ELR (cell line): ENCODE measurements around the gene RUBCN.
A peak's percentile ranks its signal among the peaks of the same experiment; 100 is the strongest.

Experiments used
- DNase-seq: peaks from one replicate; pipeline ENCODE4 v3.0.0-alpha.2; 2015; ENCODE audit warnings: low read depth

Gene RUBCN

DNA sequence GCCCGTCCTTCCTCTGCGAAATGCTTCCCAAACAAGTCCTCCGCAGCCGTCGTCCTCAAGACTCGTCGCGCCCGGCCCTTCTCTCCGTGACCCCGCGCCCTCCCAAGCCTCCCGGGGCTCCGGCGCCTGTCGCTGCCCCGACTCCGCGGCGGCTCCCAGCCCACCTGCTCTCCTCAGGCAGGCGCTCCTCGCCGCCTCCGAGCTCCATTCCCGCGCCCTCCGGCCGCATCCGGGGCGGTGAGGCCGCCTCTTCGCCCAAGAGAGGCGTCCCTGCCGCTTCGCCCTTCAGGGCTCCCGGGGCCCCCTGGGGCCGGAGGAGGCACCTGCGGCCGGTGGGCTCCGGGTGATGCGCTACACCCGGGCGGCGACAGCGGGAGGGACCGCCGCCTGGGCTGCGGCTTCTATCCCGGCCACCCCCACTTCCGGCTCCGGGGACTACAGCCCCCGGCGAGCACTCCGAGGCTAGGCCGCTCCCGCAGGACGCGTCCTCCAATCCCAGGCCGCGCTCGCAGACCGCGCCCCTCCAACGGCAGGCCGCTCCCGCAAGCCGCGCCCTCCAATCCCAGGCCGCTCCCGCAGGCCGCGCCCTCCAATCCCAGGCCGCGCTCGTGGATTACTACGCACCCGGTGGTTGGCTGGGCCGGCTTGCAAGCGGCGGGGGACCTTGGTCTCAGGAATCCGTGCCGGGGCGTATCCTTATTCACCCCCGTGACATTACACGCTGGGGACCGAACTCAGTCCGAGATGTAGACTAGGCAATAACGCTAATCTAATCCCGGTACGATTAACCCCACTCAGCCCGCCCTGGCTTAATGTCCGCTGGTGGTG is at the start of gene RUBCN:
Gene RUBCN, minus strand, starts transcription at position 414 of the 828 bp plus-strand sequence. Its CDS starts 185 bp downstream, at position 229.
- DNase-seq = peak; percentile 97

DNA sequence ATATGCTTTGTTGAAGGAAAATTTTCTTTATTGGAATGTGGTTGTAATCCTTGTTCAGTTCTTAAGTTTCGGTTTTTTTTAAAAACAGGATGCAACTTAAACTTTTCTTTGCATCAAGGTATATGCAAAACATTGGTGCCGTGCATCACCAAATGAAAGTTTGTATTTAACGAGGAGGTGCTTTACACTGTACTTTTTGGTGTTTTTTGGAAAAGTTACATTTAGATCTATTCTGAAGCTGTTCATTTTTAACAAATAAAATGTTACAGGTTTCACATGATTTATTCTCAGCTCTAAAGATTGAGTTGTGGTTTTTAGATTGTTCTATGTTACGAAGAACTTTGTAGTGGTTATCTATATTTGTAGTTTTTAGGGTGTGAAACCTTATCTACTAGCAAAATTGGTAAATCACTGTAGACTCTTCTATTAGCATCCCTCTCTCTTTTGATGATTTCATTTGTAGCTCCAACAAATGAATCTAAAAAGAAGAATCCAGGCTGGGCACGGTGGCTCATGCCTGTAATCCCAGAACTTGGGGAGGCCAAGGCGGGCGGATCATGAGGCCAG is 47.4 kb upstream of the RUBCN start:
- no peak for DNase-seq

DNA sequence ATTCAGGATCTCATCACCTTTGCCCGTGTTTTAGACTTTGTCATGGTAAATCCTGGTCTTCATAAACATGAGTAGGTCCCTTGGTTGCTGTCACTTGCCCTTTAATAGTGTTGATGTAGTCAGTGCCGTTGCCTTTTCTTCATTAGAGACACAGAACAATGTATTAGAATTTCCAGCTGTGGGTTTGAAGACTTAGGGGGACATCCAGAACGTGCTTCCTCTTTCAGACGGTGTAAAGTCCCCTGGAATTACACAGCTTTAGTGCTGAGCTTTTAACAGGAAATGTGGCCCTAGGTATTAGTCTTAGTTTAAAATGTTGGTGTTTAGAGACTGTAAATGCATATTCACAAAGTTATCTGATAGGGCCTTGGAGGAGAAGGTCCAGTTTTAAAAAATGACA is 45.5 kb upstream of the RUBCN start:
- DNase-seq = no peak

DNA sequence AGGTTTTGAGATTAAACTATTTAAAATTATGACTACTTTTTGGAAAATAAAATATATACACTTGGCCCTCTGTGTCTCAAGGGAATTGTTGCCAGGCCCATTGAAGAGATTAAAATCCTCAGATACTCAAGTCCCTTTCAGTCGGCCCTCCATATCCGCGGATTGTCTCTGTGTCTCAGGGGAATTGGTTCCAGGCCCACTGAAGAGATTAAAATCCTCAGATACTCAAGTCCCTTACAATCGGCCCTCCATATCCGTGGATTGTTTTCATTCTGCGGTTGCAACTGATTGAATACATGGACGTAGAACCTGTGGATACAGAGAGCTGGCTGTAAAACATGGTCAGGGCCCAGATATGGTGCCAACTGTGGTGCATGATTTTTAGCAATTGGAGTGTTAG is 38.6 kb upstream of the RUBCN start:
- DNase-seq = no peak

DNA sequence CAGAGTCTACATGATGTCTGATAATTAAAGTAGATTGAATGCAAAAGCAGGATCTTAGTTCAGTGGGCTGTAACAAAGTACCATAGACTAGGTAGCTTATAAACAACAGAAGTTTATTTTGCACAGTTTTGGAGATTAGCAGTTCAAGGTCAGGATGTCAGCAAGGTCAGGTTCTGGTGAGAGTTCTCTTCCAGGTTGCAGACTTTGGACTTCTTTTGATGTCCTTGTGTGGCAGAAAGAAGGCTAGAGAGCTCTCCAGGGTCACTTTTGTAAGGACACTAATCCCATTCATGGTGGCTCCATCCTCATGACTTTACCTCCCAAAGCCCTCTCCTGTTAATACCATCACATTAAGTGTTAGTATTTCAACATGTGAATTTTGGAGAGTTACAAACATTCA is 25.1 kb upstream of the RUBCN start:
- no peak for DNase-seq

DNA sequence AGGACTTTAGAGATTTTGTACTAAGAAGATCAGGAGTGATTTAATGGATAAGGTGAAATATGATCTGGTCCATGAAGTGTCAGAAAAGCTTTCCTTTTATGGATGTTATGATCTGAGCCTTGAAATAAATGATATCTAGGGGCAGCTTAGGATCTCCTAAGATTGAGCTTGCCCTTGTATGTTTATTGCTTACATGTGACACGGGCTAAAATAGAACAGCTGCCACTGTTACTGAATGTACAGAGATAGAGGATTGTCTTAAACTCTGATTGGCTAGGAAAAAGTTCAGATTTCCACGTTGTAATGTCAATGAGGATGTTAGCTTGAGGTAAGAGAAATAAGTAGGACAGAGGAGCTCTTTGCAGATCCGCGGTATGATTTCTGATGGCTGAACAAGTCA is 21.8 kb upstream of the RUBCN start:
- no peak for DNase-seq

DNA sequence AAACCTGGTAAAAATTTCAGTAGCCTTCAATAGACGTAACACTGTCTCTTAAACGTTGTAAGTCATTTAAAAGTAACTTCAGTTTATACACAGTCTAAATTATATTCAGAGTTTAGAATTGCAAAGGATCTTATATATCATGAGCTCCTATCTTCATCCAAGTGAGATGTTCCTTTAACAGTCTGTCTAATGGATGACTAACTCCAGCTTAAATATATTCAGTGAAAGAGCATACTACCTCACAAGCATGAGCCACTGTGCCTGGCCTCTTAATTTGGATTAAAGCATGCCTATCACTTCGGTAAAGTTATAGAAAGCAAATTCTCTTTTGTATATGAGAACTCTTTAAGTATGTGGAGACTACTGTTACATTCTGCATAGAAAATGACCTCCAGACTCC is 20.0 kb upstream of the RUBCN start:
- DNase-seq = no peak

DNA sequence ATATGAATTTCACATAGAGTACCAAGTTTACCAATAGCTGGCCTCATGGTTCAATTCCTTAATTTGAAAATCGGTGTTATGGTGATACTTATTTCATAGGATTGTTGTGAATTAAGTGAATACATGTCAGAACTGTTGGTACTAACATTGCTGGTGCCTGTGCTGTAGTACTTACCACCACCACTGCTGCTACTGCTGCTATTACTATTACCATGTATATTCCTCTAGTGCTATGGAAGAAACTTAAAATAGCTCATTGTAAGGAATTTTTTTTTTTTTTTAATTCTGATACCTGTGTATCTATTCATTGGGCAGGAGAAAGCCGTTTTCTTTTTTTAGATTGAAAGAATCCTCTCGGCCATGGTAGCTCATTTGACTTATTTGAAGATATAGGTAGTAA is 16.6 kb upstream of the RUBCN start:
- peak; percentile 43 for DNase-seq

DNA sequence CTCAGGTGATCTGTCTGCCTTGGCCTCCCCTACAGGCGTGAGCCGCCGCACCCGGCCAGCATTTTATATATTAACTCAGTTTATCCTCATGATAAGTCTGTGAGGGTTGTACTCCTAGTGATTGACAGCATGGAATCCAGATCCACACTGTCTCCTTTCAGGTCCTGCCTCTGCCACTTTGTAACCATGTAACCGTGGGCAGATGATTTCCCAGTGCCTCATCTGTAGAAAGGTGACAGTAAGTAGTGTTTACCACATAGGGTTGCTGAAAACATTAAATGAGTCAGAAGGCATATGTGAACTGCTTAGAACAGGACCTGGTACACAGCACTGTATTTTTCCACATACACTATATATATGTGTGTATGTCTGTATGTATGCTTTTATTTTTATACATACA is 15.4 kb upstream of the RUBCN start:
- no peak for DNase-seq

DNA sequence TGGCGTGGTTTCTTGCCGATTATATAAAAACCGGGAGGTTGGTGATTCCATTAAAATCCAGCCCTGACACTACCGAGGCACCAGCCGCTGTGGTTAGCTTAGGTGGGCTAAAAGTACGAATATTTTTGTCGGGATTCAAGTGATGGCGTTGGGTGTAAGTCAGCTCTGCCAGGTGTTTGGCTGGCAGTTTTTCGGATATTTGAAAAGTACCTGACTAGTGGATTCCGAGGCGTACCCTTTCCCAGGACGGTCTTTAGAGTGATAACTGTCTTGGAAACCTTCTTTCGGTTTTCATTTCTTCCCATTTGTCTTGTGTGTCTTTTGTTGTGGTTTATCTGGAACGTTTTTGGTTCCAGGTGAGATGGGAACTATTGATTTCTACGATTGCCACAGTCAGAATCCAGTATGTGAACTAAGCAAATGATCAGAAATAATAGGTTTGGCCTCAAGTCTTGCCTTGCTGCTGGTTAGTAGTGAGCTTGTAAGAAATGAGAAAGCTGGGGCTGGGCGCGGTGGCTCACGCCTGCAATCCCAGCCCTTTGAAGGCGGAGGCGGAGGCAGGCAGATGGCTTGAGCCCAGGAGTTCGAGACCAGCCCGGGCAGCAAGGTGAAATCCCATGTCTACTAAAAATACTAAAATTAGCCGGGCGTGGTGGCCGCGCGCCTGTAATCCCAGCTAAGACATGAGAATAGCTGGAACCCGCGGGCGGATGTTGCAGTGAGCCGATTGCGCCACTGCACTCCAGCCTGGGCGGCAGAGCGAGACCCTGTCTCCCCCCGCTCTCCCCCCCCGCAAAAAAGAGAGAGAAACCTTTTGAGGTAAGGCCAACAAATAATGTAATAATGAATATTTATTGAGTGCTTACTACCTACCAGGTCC is 14.4 kb upstream of the RUBCN start:
- peak; percentile 58 for DNase-seq

DNA sequence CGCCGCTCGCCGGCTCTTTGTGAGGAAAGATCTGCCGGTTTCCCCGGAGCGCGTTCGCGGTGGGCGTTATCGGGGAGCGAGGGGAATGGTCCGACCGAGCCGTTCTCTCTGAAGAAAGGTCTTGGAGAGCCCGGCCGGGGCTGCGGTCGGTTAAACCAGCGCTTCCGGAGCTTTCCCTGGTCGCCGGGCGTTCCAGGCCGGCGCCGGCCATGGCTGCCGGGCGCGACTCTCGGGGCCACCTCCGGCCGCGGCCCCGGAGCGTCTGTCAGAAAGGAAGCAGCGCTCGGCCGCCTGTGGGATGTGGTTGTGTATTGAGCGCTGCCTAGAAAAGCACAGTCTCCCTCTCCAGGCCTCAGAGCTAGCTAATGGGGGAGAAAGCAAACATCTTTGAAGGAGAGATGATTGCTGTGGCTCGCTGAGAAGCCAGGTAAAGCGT is 13.7 kb upstream of the RUBCN start:
- peak; percentile 81 for DNase-seq

DNA sequence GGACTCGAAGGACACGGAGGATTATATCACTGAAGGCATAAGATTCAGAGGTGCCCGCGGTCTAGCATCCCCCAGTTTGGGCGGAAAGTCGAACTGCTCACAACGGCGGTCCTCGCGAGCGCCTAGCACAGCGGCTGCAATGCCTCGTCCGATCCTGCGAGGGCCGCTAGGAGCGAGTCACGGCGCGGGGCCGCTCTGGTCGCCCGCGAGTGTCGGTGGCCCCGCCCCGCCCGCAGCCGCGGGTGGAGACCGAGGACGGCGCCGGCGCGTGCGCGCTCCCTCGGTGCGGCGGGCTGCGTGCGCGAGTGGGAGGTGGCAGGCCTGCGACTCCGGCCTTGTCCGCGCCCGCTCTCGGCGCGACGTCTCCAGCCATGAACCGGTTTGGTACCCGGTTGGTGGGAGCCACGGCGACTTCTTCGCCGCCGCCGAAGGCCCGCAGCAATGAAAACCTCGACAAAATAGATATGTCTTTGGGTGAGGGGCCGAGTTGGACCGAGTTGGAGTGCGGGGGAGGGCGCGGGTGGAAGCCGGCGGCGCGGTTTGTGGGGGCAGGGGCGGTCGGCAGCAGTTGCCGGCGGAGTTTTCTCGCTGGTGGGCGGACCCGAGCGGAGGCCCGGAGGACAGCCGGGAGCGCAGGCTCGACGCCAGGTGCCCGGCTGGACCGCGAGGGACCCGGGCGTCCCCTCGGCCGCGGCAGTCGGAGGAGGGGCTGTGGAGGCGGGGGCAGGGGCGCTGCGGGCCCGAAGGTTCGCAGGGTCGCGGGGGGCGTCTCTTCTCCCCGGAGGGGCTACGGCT is 13.1 kb upstream of the RUBCN start, which contains the start of gene FYTTD1:
Gene FYTTD1, plus strand, starts transcription at position 283 of the 795 bp plus-strand sequence. Its CDS starts 89 bp downstream, at position 372.
- peak; percentile 90 for DNase-seq

DNA sequence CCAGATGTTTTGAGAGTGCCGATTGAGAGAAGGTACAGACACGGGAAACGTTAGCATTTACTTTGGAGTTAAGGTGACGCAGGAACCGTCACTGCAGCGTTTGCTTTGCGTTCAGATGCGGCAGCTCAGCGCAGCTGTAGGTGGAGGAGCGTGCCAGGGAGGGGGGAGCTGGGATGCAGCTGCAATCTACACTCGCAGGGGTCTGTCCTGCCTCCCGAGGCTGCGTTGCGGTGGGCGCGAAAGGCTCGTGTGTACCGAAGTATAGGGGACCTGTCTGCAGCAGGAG is 12.6 kb upstream of the RUBCN start:
- DNase-seq = peak; percentile 77

DNA sequence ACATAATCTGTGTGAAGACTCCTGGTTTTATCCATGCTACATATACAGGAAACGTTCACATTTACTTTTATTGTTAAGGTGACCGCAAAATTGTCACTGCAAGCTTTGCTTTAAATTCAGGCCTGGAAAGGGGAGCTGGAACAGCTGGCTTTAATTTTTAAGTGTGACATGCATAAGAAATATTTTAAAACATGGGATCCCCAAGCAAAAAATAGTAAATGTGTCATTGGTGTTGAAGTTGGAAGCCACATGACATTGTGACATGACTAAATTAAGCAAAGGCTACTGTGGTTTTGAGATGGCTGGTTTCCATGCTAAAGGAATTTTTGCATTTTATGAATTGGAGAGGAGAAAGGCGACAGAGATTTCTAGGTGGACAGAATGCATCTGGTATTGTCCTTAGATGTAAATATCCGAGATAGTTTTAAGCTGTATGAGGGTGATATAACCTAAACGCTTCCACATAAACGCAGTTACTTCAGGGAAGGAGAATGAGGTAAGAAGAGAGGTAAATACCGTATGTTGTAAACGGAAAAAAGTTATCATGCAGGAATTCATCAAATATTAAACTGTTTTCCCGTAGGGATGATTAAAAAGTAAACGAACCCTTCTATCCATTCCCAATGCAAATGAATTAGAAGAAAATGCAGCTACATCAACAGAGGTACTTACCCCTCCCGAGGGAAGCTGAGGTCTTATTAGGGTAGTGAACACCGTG is 12.1 kb upstream of the RUBCN start:
- peak; percentile 30 for DNase-seq

DNA sequence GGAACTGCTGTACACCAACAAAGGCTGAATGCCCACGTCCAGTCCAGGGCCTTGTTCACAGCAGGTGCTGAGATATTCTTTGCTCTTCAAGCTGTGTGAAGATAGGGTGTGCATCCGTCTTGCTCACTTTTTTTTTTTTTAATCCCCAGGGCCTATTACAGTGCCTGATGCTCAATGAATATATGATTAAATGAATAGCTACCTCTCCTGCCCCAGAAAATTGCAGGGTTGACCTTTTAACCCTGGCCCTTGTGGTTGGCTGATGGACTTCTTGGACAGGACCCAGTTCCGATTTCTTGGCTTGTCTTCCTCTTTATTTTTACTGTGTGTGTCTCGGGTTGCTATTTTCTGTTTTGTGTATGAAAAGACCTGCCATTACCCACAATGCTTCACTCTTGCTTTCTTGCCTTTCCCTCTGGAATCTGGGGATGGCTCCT is 10.1 kb upstream of the RUBCN start:
- no peak for DNase-seq

DNA sequence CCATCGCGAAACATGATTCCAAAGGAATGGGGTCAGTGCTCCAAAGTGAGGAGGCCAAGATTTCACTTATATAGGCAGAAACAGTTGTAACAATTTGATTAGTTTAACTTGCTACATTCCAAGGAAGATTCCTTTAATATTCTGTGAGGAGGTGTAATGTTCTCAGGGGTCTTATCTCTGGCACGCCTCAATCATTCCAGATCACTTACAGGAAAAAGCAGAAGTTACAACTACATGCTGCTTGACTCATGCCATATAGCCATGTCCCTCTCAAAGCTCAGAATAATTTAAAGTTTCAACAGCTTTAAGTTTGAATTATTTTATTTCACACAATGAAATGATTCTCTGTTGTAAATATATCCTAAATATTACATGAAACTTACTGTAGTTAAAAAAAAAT is 9.5 kb upstream of the RUBCN start:
- no peak for DNase-seq

DNA sequence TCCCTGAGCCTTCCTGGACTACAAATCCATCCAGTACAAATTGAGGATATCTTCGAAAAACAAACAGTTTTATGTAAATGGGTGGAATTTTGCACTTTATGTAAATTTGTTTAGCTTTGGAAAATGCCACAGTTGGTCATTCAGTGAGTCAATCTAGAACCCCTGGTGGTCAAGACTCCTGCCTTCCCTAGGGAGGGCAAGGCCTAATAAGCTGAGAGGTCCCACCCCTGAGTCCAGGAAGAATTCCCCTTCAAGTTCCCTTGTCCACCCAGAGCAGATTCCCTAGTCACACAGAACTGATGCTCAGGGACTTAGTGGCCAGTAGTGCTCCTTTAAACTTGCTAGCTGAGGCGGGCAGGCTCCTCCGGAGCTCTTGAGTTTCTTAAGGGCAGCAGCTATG is 6.1 kb upstream of the RUBCN start:
- DNase-seq = peak; percentile 30

DNA sequence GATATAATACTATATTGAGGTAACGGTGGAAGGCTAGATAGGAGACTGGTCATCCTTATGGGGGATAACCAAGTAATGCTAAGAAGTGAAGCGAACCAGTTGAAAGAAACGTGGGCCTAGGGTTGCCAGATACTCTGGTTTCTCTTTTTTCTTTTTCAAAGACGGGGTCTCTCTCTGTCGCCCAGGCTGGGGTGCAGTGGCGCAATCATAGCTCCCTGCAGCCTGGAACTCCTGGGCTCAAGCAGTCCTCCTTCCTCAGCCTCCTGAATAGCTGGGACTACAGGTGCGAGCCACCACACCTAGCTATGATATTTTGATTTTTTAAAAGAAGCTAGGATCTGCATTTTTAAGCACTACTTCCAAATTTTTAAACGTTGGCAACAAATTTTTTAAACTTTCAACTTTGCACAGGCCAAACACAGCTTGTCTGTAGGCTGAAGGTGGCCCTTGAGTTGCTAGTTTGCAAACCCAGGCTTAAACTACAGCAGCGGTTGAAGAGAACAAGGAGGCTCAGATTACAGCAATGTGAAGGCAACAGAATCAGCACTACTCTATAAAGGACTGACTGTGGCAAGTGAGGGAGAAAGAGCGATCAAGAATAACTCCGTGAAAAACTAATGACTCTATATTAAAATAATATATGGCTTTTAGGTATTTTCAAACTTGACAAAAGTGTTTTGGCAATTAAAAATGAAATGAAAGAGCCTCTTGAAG is 1.2 kb upstream of the RUBCN start:
- no peak for DNase-seq

DNA sequence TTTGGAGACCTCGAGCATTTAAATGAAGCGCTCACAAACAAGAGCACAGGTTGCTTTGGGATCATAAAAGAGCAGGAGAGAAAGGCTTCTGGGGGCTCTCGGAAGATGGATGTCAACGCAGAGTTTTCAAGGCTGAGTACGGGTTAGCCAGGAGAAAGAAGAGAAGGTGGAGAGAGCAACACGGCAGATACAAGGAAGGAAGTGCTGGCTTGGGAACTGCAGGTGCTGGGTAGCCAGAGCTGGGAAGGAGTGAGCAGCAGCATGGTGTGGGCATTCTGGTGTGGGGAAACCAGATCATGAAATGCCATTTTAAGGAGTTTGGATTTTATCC is 580 bp upstream of the RUBCN start:
- DNase-seq = no peak

DNA sequence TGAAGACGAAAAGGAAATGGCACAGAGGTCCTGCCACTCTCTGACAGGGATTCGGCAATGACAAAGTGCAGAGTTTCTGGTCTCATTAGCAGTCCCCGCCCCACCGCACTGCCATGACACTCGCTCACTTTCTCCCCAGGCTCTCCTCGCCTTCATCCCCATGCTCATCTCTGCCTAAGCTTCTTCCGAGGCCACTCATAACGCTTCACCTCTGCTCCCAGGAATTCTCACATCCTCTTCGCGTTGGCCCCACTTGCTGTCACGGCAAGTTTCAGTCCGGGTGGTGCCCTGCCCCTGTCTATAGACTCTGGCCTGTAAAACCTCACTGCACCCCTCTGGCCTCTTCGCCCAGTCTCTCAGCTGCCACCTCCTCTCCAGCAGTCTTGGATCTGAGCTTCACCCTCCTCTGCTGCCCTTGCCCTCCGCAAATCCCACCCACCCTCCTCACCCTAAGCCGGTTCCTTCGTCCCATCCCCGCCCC is 654 bp downstream of the RUBCN start:
- DNase-seq = peak; percentile 59
